Choroid plexus epithelial cell (primary cell): ENCODE data around the gene CACNA2D3.

Source experiments
- DNase-seq: peaks from one replicate; pipeline ENCODE4 v3.0.0-alpha.2; 2010; ENCODE audit warnings: low read depth
- H3K4me3 ChIP-seq: 2 replicates; pipeline ENCODE4 v1.5.1; 2011; ENCODE audit warnings: low read depth, mild to moderate bottlenecking, control low read depth, low read length, moderate library complexity
- CTCF ChIP-seq: conservative IDR thresholded peaks from 2 replicates; pipeline ENCODE4 v1.5.1; 2011; ENCODE audit warnings: low read depth, mild to moderate bottlenecking, control low read depth, inconsistent platforms, low read length, moderate library complexity

CACNA2D3 gene

GRCh38 chr3:54228806-54229205 is 106.5 kb downstream of the CACNA2D3 start:
- DNase-seq, result no peak
- H3K4me3 ChIP-seq, result no peak overlapping the region
- TF ChIP-seq CTCF, result no peak

- no peak overlapping the region for H3K4me3 ChIP-seq
- no peak for DNase-seq
- no peak for TF ChIP-seq CTCF
These were observed 110.3 kb downstream of the CACNA2D3 start for GRCh38 chr3:54232618-54233017.

GRCh38 chr3:54235998-54236397 is 113.6 kb downstream of the CACNA2D3 start:
- no peak for TF ChIP-seq CTCF
- no peak for DNase-seq

GRCh38 chr3:54237109-54237508 is 114.8 kb downstream of the CACNA2D3 start:
- H3K4me3 ChIP-seq, result no peak overlapping the region
- no peak for TF ChIP-seq CTCF
- no peak for DNase-seq

More at GRCh38 chr3:54235998-54236397, 113.6 kb downstream of the CACNA2D3 start:
- H3K4me3 ChIP-seq, result no peak overlapping the region

GRCh38 chr3:54237788-54238502 is 115.6 kb downstream of the CACNA2D3 start:
- no peak overlapping the region for H3K4me3 ChIP-seq
- no peak for TF ChIP-seq CTCF
- no peak for DNase-seq

- no peak overlapping the region for H3K4me3 ChIP-seq
- no peak for TF ChIP-seq CTCF
- no peak for DNase-seq
These were observed 118.0 kb downstream of the CACNA2D3 start for GRCh38 chr3:54240309-54240708.
